Aorta (tissue), 4 donors: ENCODE measurements around the gene CRTAP. TPM values are rescaled to one million over a fixed set of nuclear protein-coding genes. Genes with fewer than 3 reads are reported as not detected.

ENCODE experiments used
- polyA plus RNA-seq, 2 donors: library from polyadenylated mRNA; stranded (reverse); fragments of 200-250 nt; gene quantifications; one replicate each; pipeline ENCODE4 v1.2.3, GENCODE V29; 2013
- total RNA-seq, 2 donors: library from RNA; stranded (reverse); fragmentation: NEBNext Ultra II Directional; extraction: Animal tissue kit (Norgen Biotek cat#: 25700); gene quantifications; one replicate each; pipeline ENCODE4 v1.2.1, GENCODE V29; 2021
- donor health status: healthy with polysubstance abuse.
- donor health status: Bipolar disorder and iron deficiency.
- donor health status: DM: no; HTN: no; CAD: no.
- donor health status: DM: yes; HTN: yes; CAD: no.

Gene CRTAP
- total and polyA plus RNA-seq, 4 donors, result 282 to 370 (median 292) TPM

Other genes starting within 250 kb of the CRTAP start
- under 1 TPM; 0.42 to 0.54 TPM for gene CCR4, start 162.4 kb upstream of the CRTAP start, total RNA-seq
- not detected for gene CCR4, start 162.4 kb upstream of the CRTAP start, polyA plus RNA-seq
- gene GLB1, start 16.9 kb upstream of the CRTAP start, total RNA-seq, result 10 to 100 TPM; 31.0 to 56.9 TPM
- gene GLB1, start 16.9 kb upstream of the CRTAP start, polyA plus RNA-seq, result 10 to 100 TPM; 14.1 to 17.5 TPM
- gene TMPPE, start 16.9 kb upstream of the CRTAP start, total RNA-seq, result 1 to 10 TPM; 7.8 to 8.2 TPM
- gene TMPPE, start 16.9 kb upstream of the CRTAP start, polyA plus RNA-seq, result under 1 TPM; 0.38 to 0.43 TPM
- 100 to 1,000 TPM; 132 to 230 TPM for gene SUSD5, start 104.8 kb downstream of the CRTAP start, total RNA-seq
- gene SUSD5, start 104.8 kb downstream of the CRTAP start, polyA plus RNA-seq, result 100 to 1,000 TPM in 1 of 2 donors, 10 to 100 TPM in 1; 46.3 to 148 TPM
- 10 to 100 TPM; 21.9 to 23.8 TPM for gene FBXL2, start 163.4 kb downstream of the CRTAP start, total RNA-seq
- 1 to 10 TPM; 8.0 to 9.6 TPM for gene FBXL2, start 163.4 kb downstream of the CRTAP start, polyA plus RNA-seq